AG09309 (cell line): Measurements from ENCODE around the gene YKT6.
"Not testable (repeated sequence)": the region's sequence is repeated elsewhere in the genome, so short reads cannot be mapped to it uniquely, and the experiment has no call there.

Experiments used
- DNase-seq: peaks from one replicate; pipeline ENCODE4 v3.0.0-alpha.2; 2010; ENCODE audit warnings: low read depth
- H3K4me3 ChIP-seq: 2 replicates; pipeline ENCODE4 v1.5.1; 2011; ENCODE audit warnings: mild to moderate bottlenecking, low read depth, low read length, moderate library complexity; ENCODE audit not compliant: control insufficient read depth
- TF ChIP-seq, protein P1 (sequence below): IDR thresholded peaks from 2 replicates; pipeline ENCODE4 v1.5.1; 2011; ENCODE audit warnings: mild to moderate bottlenecking, low read depth, low read length, inconsistent platforms; ENCODE audit not compliant: insufficient read depth, control insufficient read depth; ENCODE audit errors: missing control alignments

Gene YKT6

GRCh38 chr7:44193011-44193802 is 7.6 kb upstream of the YKT6 start:
- no peak for DNase-seq
- no peak overlapping the region for H3K4me3 ChIP-seq
- TF ChIP-seq, protein P1, sequence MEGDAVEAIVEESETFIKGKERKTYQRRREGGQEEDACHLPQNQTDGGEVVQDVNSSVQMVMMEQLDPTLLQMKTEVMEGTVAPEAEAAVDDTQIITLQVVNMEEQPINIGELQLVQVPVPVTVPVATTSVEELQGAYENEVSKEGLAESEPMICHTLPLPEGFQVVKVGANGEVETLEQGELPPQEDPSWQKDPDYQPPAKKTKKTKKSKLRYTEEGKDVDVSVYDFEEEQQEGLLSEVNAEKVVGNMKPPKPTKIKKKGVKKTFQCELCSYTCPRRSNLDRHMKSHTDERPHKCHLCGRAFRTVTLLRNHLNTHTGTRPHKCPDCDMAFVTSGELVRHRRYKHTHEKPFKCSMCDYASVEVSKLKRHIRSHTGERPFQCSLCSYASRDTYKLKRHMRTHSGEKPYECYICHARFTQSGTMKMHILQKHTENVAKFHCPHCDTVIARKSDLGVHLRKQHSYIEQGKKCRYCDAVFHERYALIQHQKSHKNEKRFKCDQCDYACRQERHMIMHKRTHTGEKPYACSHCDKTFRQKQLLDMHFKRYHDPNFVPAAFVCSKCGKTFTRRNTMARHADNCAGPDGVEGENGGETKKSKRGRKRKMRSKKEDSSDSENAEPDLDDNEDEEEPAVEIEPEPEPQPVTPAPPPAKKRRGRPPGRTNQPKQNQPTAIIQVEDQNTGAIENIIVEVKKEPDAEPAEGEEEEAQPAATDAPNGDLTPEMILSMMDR = no peak

DNA sequence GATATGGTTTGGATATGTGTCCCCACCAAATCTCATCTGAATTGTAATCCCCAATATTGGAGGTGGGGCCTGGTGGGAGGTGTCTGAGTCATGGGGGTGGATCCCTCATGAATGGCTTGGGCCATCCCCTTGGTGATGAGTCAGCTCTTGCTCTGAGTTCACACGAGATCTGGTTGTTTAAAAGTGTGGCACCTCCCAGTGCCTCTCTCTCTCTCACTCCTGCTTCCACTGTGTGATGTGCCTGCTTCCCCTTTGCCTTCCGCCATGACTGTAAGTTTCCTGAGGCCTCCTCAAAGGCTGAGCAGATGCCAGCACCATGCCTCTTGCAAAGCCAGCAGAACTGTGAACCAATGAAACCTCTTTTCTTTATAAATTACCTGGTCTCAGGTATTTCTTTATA is 6.7 kb upstream of the YKT6 start:
- DNase-seq = no peak
- TF ChIP-seq, protein P1 = no peak
- H3K4me3 ChIP-seq = no peak overlapping the region

- DNase-seq = no peak
- no peak overlapping the region for H3K4me3 ChIP-seq
- TF ChIP-seq, protein P1 = no peak
These were observed 6.1 kb upstream of the YKT6 start for GRCh38 chr7:44194562-44195145.

DNA sequence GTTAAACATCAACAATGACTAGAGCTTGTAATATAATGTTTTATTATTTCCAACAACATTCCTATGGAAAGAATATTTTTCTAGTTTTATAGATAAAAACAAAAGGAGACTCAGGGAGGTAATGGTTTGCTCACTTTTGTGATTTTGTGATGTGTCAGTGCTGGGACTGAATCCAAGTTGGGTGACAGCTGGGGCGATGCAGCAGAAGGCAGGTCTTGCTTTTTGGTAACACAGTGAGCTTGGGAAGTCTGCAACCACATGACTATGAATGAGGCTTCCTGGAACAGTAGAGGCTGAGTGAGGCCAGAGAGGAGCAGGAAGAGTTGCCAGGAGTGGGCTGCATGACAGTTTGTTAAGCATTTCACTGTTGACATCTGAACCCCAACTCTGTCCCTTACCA is 4.9 kb upstream of the YKT6 start:
- TF ChIP-seq, protein P1 = no peak
- no peak for DNase-seq
- H3K4me3 ChIP-seq = no peak overlapping the region

- TF ChIP-seq, protein P1 = peak; percentile 88
- peak; percentile 16 for DNase-seq
- H3K4me3 ChIP-seq = no peak overlapping the region
These were observed 4.3 kb upstream of the YKT6 start for GRCh38 chr7:44196450-44196872.

DNA sequence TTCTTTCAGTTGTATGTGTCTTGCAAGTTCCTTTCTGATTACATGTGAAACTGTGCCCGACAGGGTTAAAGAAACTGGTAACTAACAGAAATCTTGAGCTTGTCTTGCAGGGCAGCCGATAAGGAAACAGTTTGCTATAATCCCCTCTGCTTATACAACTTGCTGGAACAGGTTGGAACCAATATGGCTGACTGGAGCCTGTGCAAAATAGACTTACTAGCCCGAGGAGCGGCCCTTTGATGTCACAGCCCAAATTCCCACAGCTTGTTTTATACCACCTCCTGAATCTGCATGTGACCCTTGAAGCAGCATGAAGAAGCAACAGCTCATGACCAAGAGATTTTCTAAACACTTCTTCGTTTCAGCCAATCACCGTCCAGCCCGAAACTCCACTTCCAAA is 3.3 kb upstream of the YKT6 start:
- no peak overlapping the region for H3K4me3 ChIP-seq
- TF ChIP-seq, protein P1 = no peak
- no peak for DNase-seq

DNA sequence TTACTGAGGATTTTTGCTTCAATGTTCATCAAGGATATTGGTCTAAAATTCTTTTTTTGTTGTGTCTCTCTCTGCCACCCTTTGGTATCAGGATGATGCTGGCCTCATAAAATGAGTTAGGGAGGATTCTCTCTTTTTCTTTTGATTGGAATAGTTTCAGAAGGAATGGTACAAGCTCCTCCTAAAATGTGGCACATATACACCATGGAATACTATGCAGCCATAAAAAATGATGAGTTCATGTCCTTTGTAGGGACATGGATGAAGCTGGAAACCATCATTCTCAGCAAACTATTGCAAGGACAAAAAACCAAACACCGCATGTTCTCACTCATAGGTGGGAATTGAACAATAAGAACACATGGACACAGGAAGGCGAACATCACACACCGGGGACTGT is 615 bp upstream of the YKT6 start:
- not testable (repeated sequence) for H3K4me3 ChIP-seq, DNase-seq
